Common myeloid progenitor, CD34-positive (primary cell): ENCODE results near the gene CACFD1.

Experiments
- CTCF ChIA-PET: fragments of 350-600 bp; sonication (Branson Sonifier 250); formaldehyde crosslinking; loops from one replicate; lab custom pipeline; 2021; ENCODE audit warnings: antibody characterized with exemption; lab: Charles Lee
- POLR2A ChIA-PET: fragments of 350-600 bp; sonication (Branson Sonifier 250); formaldehyde crosslinking; loops from one replicate; lab custom pipeline; 2021; ENCODE audit warnings: antibody characterized with exemption; lab: Charles Lee
- DNase-seq, 3 donors: peaks; one replicate each; pipeline versions ENCODE4 v3.0.0 to v3.0.0-alpha.2; 2013
- H3K27ac ChIP-seq, 2 experiments: 1 replicate in 1 of 2; 2 replicates in 1 of 2; pipeline ENCODE4 v1.7.0; 2013; ENCODE audit warnings: inconsistent platforms in 2 of 2, low read length in 2 of 2, mild to moderate bottlenecking in 2 of 2, low read depth in 1 of 2, moderate library complexity in 1 of 2; ENCODE audit not compliant: severe bottlenecking in 2 of 2, insufficient read depth in 1 of 2, poor library complexity in 1 of 2
- H3K27me3 ChIP-seq, 5 experiments: replicated peaks in 2 of 5; 1 replicate in 3 of 5; 2 replicates in 2 of 5; pipeline versions ENCODE4 v1.6.1 to v1.7.0; 2013; ENCODE audit warnings: low read length in 4 of 5, mild to moderate bottlenecking in 2 of 5, moderate library complexity in 2 of 5, inconsistent platforms in 1 of 5; ENCODE audit not compliant: insufficient read depth in 5 of 5, control insufficient read depth in 4 of 5
- H3K36me3 ChIP-seq, 4 experiments: 1 replicate in 2 of 4; 2 replicates in 2 of 4; pipeline versions ENCODE4 v1.6.1 to v1.7.0; 2013; ENCODE audit warnings: low read length in 3 of 4, control low read depth in 1 of 4, mild to moderate bottlenecking in 1 of 4; ENCODE audit not compliant: control insufficient read depth in 4 of 4, insufficient read depth in 4 of 4
- H3K4me1 ChIP-seq, 4 experiments: 1 replicate in 3 of 4; 2 replicates in 1 of 4; pipeline versions ENCODE4 v1.6.1 to v1.7.1; 2013; ENCODE audit warnings: low read length in 3 of 4, mild to moderate bottlenecking in 3 of 4, control low read depth in 1 of 4, inconsistent platforms in 1 of 4, moderate library complexity in 1 of 4; ENCODE audit not compliant: control insufficient read depth in 4 of 4, insufficient read depth in 4 of 4; ENCODE audit errors: control extremely low read depth in 1 of 4
- H3K4me3 ChIP-seq, 7 experiments: 1 replicate in 4 of 7; 2 replicates in 3 of 7; pipeline versions ENCODE4 v1.5.1 to v1.7.0; 2013; ENCODE audit warnings: mild to moderate bottlenecking in 7 of 7, low read length in 6 of 7, moderate library complexity in 6 of 7, inconsistent platforms in 2 of 7, low read depth in 2 of 7, control low read depth in 1 of 7; ENCODE audit not compliant: insufficient read depth in 4 of 7, control insufficient read depth in 1 of 7; ENCODE audit errors: extremely low read depth in 1 of 7
- H3K9me3 ChIP-seq, 5 experiments: 1 replicate in 4 of 5; 2 replicates in 1 of 5; pipeline versions ENCODE4 v1.6.1 to v1.7.1; 2013; ENCODE audit warnings: low read length in 4 of 5, mild to moderate bottlenecking in 2 of 5, inconsistent platforms in 1 of 5, low read depth in 1 of 5, moderate library complexity in 1 of 5; ENCODE audit not compliant: control insufficient read depth in 4 of 5, insufficient read depth in 2 of 5; ENCODE audit errors: control extremely low read depth in 1 of 5
- WGBS: methylation state at CpG from one replicate; pipeline ENCODE4 v1.1.5; 2013; ENCODE audit not compliant: insufficient coverage; 5-methylcytosine and 5-hydroxymethylcytosine counted together

Gene CACFD1

GRCh38 chr9:133512253-133513213 is 52.8 kb downstream of the CACFD1 start:
- Histone ChIP-seq H3K9me3 (no peaks in the 10 kb centered on the region), H3K36me3 (no peaks in the 10 kb centered on the region), H3K4me3 (no peak overlapping the region), H3K27ac (no peak overlapping the region), H3K27me3 (no peaks in the 10 kb centered on the region), H3K4me1 (peaks cover 0 to 30% (median 20%) of the 10 kb centered on the region in 4 experiments)
- WGBS = 99% methylated on average over 16 of the region's 19 CpGs
- no peak for DNase-seq
- POLR2A ChIA-PET = no interaction called here
- CTCF ChIA-PET = no interaction called here

DNA sequence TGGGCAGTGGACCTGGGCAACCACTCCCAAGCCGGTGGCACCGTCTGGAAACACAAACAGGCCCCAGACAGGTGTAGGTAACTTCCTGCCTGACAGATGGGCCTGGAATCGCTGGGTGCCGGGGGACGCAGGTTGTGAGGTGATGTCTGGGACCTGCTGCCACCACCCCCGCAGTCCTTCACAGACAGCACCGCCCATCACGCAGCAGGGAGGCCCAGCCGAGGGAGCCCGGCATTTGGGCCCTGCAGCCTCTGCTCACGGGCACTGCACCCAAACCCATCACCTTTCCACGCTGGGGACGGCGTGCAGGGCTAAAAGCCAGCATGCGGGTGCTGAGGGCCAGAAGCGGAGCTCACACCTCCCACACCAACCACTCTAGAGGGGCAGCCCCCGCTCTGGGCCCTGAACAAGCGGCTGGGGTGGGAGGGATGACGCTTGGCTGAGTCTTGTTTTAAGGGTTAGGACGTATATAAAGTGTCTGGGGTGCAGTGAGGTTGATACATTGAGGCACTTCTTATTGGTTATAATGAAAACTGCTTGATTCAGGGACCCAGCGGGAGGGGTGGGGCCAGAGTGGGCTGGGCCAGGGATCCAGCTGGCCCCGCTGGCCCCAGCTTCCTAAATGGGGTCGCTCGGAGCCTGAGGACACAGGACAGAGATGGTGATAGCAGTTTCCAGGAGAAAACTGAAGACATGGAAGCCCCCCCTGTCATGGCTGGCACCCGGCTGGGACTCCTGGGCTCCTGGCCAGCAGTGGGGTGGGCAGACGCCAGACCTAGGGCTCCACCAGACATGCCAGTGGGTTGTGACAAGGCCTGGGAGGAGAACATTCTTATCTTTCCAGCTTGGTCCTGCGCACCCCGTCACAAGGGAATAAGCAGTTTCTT is 53.7 kb downstream of the CACFD1 start:
- Histone ChIP-seq H3K4me1 (peaks cover 0 to 23% (median 15%) of the 10 kb centered on the region in 4 experiments), H3K36me3 (no peaks in the 10 kb centered on the region), H3K9me3 (no peaks in the 10 kb centered on the region), H3K27ac (no peak overlapping the region), H3K4me3 (no peak overlapping the region), H3K27me3 (no peaks in the 10 kb centered on the region)
- WGBS = 90% methylated on average over 20 of the region's 28 CpGs
- no peak for DNase-seq
- ChIA-PET POLR2A (no interaction called here), CTCF (interaction anchor here (1.0 kb wide), 1 partner anchor 33 kb away, joined by 3 read pairs; no protein-coding TSS in a partner anchor)

DNA sequence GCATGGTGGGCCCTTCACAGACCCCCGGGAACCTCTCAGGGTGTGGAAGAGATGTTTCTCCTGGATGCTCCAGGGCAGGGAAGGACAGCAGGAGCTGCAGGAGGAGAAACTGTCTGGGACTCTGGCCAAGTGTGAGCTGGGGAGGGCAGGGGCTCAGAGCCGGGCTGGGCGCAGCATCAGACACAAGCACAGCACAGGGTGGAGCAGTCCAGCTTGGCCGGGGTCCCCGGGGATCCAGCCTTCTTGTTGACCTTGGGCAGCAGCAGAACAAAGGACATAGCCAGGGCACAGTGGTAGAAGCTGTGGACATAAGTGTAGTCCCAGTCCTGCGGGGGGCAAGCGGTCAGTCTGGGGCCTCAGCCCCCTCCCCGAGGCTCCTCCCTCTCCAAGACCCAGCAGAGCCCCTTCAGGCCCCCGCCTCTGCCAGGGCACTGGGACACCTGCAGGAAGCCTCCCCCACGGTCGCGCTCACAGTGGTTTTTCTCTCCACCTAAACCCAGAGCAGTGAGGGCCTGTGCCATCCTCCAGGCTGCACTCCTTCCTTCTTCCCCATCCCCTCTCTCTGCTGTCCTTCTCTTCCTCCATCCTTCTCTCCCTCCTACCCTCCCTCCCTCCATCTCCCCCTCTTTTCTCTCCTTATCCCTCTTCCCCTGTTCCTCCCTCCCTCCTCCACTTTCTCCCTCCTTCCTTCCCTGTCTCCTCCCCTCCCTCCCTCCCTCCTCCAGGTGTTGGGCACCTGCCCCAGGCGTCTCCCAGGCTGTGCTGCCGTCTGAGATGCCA is 54.9 kb downstream of the CACFD1 start:
- no peaks in the 10 kb centered on the region for H3K36me3 ChIP-seq
- peaks cover 0 to 12% (median 4%) of the 10 kb centered on the region in 4 experiments for H3K4me1 ChIP-seq
- H3K27me3 ChIP-seq = no peaks in the 10 kb centered on the region
- POLR2A ChIA-PET = interaction anchor here (0.6 kb wide), 1 partner anchor 158 kb away, joined by 4 read pairs; no protein-coding TSS in a partner anchor
- H3K27ac ChIP-seq = no peak overlapping the region
- no peak for DNase-seq
- H3K4me3 ChIP-seq = no peak overlapping the region
- CTCF ChIA-PET = interaction anchor here (1.0 kb wide), 1 partner anchor 34 kb away, joined by 3 read pairs; no protein-coding TSS in a partner anchor
- no peaks in the 10 kb centered on the region for H3K9me3 ChIP-seq
- WGBS = 70% methylated on average over 13 of the region's 14 CpGs

GRCh38 chr9:133515240-133515610 is 55.4 kb downstream of the CACFD1 start:
- H3K9me3 ChIP-seq = no peaks in the 10 kb centered on the region
- H3K36me3 ChIP-seq = no peaks in the 10 kb centered on the region
- no peak for DNase-seq
- H3K4me3 ChIP-seq = no peak overlapping the region
- CTCF ChIA-PET = interaction anchor here (0.8 kb wide), 1 partner anchor 15 kb away, joined by 3 read pairs; no protein-coding TSS in a partner anchor
- H3K4me1 ChIP-seq = peaks cover 0 to 7% (median 0%) of the 10 kb centered on the region in 4 experiments
- POLR2A ChIA-PET = no interaction called here
- H3K27me3 ChIP-seq = no peaks in the 10 kb centered on the region
- no peak overlapping the region for H3K27ac ChIP-seq
- WGBS = 96% methylated on average over 9 of the region's 10 CpGs

- H3K36me3 ChIP-seq = no peaks in the 10 kb centered on the region
- no peak for DNase-seq
- ChIA-PET CTCF (interaction anchor here (0.8 kb wide), 1 partner anchor 15 kb away, joined by 3 read pairs; no protein-coding TSS in a partner anchor), POLR2A (no interaction called here)
- no peaks in the 10 kb centered on the region for H3K9me3 ChIP-seq
- H3K27me3 ChIP-seq = no peaks in the 10 kb centered on the region
- 95% methylated on average over 14 of the region's 17 CpGs for WGBS
- peaks cover 0 to 5% (median 0%) of the 10 kb centered on the region in 4 experiments for H3K4me1 ChIP-seq
- H3K27ac ChIP-seq = no peak overlapping the region
- no peak overlapping the region for H3K4me3 ChIP-seq
Measured at GRCh38 chr9:133515615-133516255, 56.0 kb downstream of the CACFD1 start.

GRCh38 chr9:133516256-133516960 is 56.6 kb downstream of the CACFD1 start:
- no peak for DNase-seq
- Histone ChIP-seq H3K27ac (no peak overlapping the region), H3K9me3 (no peaks in the 10 kb centered on the region), H3K36me3 (no peaks in the 10 kb centered on the region), H3K4me1 (peaks cover 0 to 5% (median 0%) of the 10 kb centered on the region in 4 experiments), H3K27me3 (no peaks in the 10 kb centered on the region), H3K4me3 (no peak overlapping the region)
- ChIA-PET POLR2A (no interaction called here), CTCF (interaction anchor here (0.8 kb wide), 1 partner anchor 16 kb away, joined by 3 read pairs; no protein-coding TSS in a partner anchor)
- 94% methylated on average over 5 of the region's 11 CpGs for WGBS
